Heart right ventricle (tissue), 16 donors: ENCODE results near the gene KATNBL1. TPM values are rescaled to one million over a fixed set of nuclear protein-coding genes. Genes with fewer than 3 reads are reported as not detected.

ENCODE experiments used
- ATAC-seq, 8 donors: fragments of 200-7000 bp; cut with Tn5 transposase; one replicate each; pipeline ENCODE4 v1.9.1; 2020; ENCODE audit warnings: mild to moderate bottlenecking in 8 of 8, moderate library complexity in 8 of 8, moderate number of reproducible peaks in 1 of 8
- DNase-seq, 2 donors: peaks; one replicate each; pipeline ENCODE4 v3.0.0-alpha.2; 2020
- H3K27ac ChIP-seq, 10 donors: fragments of 200-600 bp; sonication (generic) in 2 of 10; one replicate each; pipeline versions ENCODE4 v1.5.0 to v1.8.0; 2020 to 2022; ENCODE audit warnings: mild to moderate bottlenecking in 3 of 10
- H3K27me3 ChIP-seq, 7 donors: fragments of 200-600 bp; one replicate each; pipeline ENCODE4 v1.8.0; 2021 to 2022; ENCODE audit warnings: mild to moderate bottlenecking in 2 of 7
- H3K36me3 ChIP-seq, 9 donors: fragments of 200-600 bp; sonication (generic) in 1 of 9; one replicate each; pipeline versions ENCODE4 v1.5.0 to v1.8.0; 2020 to 2022; ENCODE audit warnings: mild to moderate bottlenecking in 2 of 9
- H3K4me1 ChIP-seq, 9 donors: fragments of 200-600 bp; sonication (generic) in 1 of 9; one replicate each; pipeline versions ENCODE4 v1.5.0 to v1.8.0; 2020 to 2022; ENCODE audit warnings: mild to moderate bottlenecking in 4 of 9
- H3K4me3 ChIP-seq, 10 donors: fragments of 200-600 bp; sonication (generic) in 2 of 10; one replicate each; pipeline versions ENCODE4 v1.5.0 to v1.8.0; 2020 to 2022; ENCODE audit warnings: mild to moderate bottlenecking in 7 of 10, moderate library complexity in 2 of 10
- H3K9me3 ChIP-seq, 11 donors: fragments of 200-600 bp in 10 of 11; sonication (generic) in 2 of 11; one replicate each; pipeline versions ENCODE4 v1.5.0 to v1.8.0; 2013 to 2022; ENCODE audit warnings: mild to moderate bottlenecking in 2 of 11, control low read depth in 1 of 11, moderate library complexity in 1 of 11
- WGBS, 2 donors: extraction: QIAGEN DNeasy Blood & Tissue Kit; methylation state at CpG; one replicate each; pipeline ENCODE4 v1.1.7; 2013; ENCODE audit warnings: inconsistent platforms in 1 of 2; 5-methylcytosine and 5-hydroxymethylcytosine counted together
- intact Hi-C, 10 donors: fragments of 100-400 bp; cut with DNase I; formaldehyde crosslinking; loops; one replicate each; pipeline versions ENCODE4 v1.11.1 to v1.14.2; 2022
- polyA plus RNA-seq, 2 donors: library from polyadenylated mRNA; stranded (reverse); fragments of 200-250 nt; gene quantifications; one replicate each; pipeline ENCODE4 v1.2.3, GENCODE V29; 2013
- total RNA-seq, 10 donors: library from RNA; stranded (reverse); fragmentation: NEBNext Ultra II Directional in 3 of 10; extraction: Animal tissue kit (Norgen Biotek cat#: 25700) in 3 of 10; gene quantifications; one replicate each; pipeline versions ENCODE4 v1.2.1 to v1.2.4, GENCODE V29; 2021 to 2023
- TF ChIP-seq, protein P1 (sequence below), 9 donors: fragments of 200-600 bp; sonication (generic) in 2 of 9; IDR thresholded peaks; one replicate each; pipeline versions ENCODE4 v1.5.0 to v1.8.0; 2021 to 2022; ENCODE audit warnings: antibody characterized with exemption in 9 of 9, mild to moderate bottlenecking in 5 of 9, moderate library complexity in 1 of 9
- donor health status: Arrhythmogenic right ventricular cardiomyopathy.
- donor health status: ischemic (EF 13 %, LVEDD 7.1; RV severe dilation, severe dysfunction).
- donor health status: healthy with polysubstance abuse.
- donor health status: DM: no; HTN: yes; CAD: no.
- donor health status: DM: no; HTN: no; CAD: no.
- donor health status: ischemic (EF 25% LVEDD 6.9; RV normal size, moderate dysfunction).
- donor health status: ischemic (EF 25% LVEDD 5.7; RV mildly dilated, moderate dysfunction).
- donor health status: healthy.
- donor health status: DM: yes; HTN: yes; CAD: no.
- donor health status: Ischemic cardiomyopathy.
- donor health status: ischemic (EF 35%, LVEDD 5.7; RV mildly dilated, moderate dysfunction).
- donor health status: nonischemic (EF 11% LVEDD 7.7; RV severe dilation, severe dysfunction).
- donor health status: DM: yes; HTN: yes; CAD: no.
- donor health status: PGD.
- donor health status: ischemic (EF 29% LVEDD 5.4; RV normal size, mild dysfunction).
- donor health status: nonischemic (EF 23%, LVEDD 6.1; RV moderate dilation, normal function).

KATNBL1 gene
- total and polyA plus RNA-seq, 12 donors, result 10.6 to 41.6 (median 17.4) TPM

DNA sequence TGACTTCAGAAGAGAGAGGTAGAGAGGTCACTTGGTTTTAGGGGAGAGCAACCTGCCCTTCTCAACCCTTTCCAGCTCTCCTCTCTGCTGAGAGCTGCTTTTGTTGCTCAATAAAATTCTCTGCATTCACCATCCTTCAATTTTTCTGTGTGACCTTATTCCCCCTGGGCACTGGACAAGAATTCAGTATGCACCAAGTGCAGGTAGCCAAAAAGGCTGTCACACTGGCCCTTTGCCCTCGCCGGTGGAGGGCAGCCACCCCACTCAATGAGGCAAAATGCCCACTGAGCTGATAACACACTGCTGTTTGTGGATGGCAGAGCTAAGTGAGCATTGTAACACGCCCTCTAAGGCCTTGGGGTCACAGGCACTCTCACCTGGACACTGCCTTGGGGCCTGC lies 95.2 kb downstream of the KATNBL1 start:
- intact Hi-C loops, result loop anchor here in 2 of 10 donors (10.0 kb wide), 1 partner anchor 100 kb away; the partner anchor contains the start of gene KATNBL1 (in 2 of the 2)
- H3K4me3 ChIP-seq, result no peak overlapping the region
- TF ChIP-seq, protein P1, sequence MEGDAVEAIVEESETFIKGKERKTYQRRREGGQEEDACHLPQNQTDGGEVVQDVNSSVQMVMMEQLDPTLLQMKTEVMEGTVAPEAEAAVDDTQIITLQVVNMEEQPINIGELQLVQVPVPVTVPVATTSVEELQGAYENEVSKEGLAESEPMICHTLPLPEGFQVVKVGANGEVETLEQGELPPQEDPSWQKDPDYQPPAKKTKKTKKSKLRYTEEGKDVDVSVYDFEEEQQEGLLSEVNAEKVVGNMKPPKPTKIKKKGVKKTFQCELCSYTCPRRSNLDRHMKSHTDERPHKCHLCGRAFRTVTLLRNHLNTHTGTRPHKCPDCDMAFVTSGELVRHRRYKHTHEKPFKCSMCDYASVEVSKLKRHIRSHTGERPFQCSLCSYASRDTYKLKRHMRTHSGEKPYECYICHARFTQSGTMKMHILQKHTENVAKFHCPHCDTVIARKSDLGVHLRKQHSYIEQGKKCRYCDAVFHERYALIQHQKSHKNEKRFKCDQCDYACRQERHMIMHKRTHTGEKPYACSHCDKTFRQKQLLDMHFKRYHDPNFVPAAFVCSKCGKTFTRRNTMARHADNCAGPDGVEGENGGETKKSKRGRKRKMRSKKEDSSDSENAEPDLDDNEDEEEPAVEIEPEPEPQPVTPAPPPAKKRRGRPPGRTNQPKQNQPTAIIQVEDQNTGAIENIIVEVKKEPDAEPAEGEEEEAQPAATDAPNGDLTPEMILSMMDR (IDR thresholded peaks at IDR 0.05), result no peak
- H3K4me1 ChIP-seq, result no peaks in the 10 kb centered on the region
- ATAC-seq, result no peak
- H3K27me3 ChIP-seq, result peaks cover 0 to 22% (median 0%) of the 10 kb centered on the region in 7 donors
- WGBS, 2 donors, result 56 to 75% methylated on average over 3 of the region's 3 CpGs
- no peak overlapping the region for H3K27ac ChIP-seq
- no peaks in the 10 kb centered on the region for H3K36me3 ChIP-seq
- no peaks in the 10 kb centered on the region for H3K9me3 ChIP-seq
- no peak for DNase-seq

DNA sequence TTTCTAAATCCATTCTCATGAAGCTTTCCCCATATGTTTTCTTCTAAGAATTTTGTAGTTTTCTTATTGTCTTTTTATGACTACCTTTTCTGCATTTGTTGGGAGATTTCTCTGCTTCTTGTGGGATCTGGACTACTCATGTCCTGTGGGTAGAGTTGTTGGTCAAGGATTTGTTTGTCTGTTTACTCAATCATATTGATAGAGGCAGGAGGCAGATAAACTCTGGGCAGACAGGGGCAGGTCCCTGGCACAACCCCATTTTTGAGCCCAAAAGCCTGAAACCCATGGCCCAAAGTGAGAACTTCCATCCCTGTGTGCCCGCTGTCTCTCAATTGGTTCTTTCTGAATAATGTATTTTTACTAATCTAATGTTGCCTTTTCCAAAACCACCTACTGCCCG lies 95.7 kb downstream of the KATNBL1 start:
- Histone ChIP-seq H3K4me1 (no peaks in the 10 kb centered on the region), H3K4me3 (no peak overlapping the region), H3K27ac (no peak overlapping the region), H3K27me3 (peaks cover 0 to 19% (median 0%) of the 10 kb centered on the region in 7 donors), H3K36me3 (no peaks in the 10 kb centered on the region), H3K9me3 (no peaks in the 10 kb centered on the region)
- intact Hi-C loops, result loop anchor here in 2 of 10 donors (10.0 kb wide), 1 partner anchor 101 kb away; the partner anchor contains the start of gene KATNBL1 (in 2 of the 2)
- ATAC-seq (no peak), DNase-seq (no peak)
- TF ChIP-seq, protein P1 (IDR thresholded peaks at IDR 0.05), result no peak
- 48 to 49% methylated on average over 2 of the region's 2 CpGs for WGBS, 2 donors

- H3K9me3 ChIP-seq, result no peaks in the 10 kb centered on the region
- H3K27ac ChIP-seq, result no peak overlapping the region
- DNase-seq (no peak), ATAC-seq (no peak)
- 62 to 73% methylated on average over 6 of the region's 6 CpGs for WGBS, 2 donors
- no peak overlapping the region for H3K4me3 ChIP-seq
- peaks cover 0 to 19% (median 0%) of the 10 kb centered on the region in 7 donors for H3K27me3 ChIP-seq
- intact Hi-C loops, result loop anchor here in 2 of 10 donors (10.0 kb wide), 1 partner anchor 103 kb away; the partner anchor contains the start of gene KATNBL1 (in 2 of the 2)
- no peaks in the 10 kb centered on the region for H3K4me1 ChIP-seq
- H3K36me3 ChIP-seq, result no peaks in the 10 kb centered on the region
- TF ChIP-seq, protein P1 (IDR thresholded peaks at IDR 0.05), result no peak
Measured at GRCh38 chr15:34111488-34111887, 98.4 kb downstream of the KATNBL1 start.

GRCh38 chr15:34109797-34110663 lies 99.9 kb downstream of the KATNBL1 start:
- no peak overlapping the region for H3K4me3 ChIP-seq
- DNase-seq (no peak), ATAC-seq (no peak)
- no peak overlapping the region for H3K27ac ChIP-seq
- intact Hi-C loops, result loop anchor here in 7 of 10 donors (5.0 to 10.0 kb wide), 4 partner anchors 75 to 255 kb away; partner anchors contain the start of genes KATNBL1 (in 3 of the 7), LPCAT4 (in 3 of the 7) and AVEN (in 1 of the 7)
- no peaks in the 10 kb centered on the region for H3K9me3 ChIP-seq
- H3K4me1 ChIP-seq, result no peaks in the 10 kb centered on the region
- 60 to 71% methylated on average over 5 of the region's 5 CpGs for WGBS, 2 donors
- TF ChIP-seq, protein P1 (IDR thresholded peaks at IDR 0.05), result peak in 7 of 9 donors; percentile 37 to 56 (median 43)
- H3K27me3 ChIP-seq, result peaks cover 0 to 17% (median 0%) of the 10 kb centered on the region in 7 donors
- no peaks in the 10 kb centered on the region for H3K36me3 ChIP-seq
